ENCODE data around the gene UGT1A8.

The UGT1A8 gene

GRCh38 chr2:233708942-233709341, 91.5 kb downstream of the UGT1A8 start:
- H3K4me3 Mint-ChIP-seq, result no peak overlapping the region
- no peak for DNase-seq
- H3K27me3 Mint-ChIP-seq (ENCODE audit: low read depth, poor library complexity), result peaks cover 7% of the 10 kb centered on the region
- no peak for TF ChIP-seq CTCF (IDR thresholded peaks at IDR 0.05)
- peaks cover 4% of the 10 kb centered on the region for H3K9me3 Mint-ChIP-seq
- H3K36me3 Mint-ChIP-seq (ENCODE audit: low read depth), result no peaks in the 10 kb centered on the region
- H3K4me1 Mint-ChIP-seq, result peaks cover 9% of the 10 kb centered on the region
- H3K27ac Mint-ChIP-seq, result no peak overlapping the region

- no peak overlapping the region for H3K4me3 Mint-ChIP-seq
- peaks cover 9% of the 10 kb centered on the region for H3K4me1 Mint-ChIP-seq
- no peak overlapping the region for H3K27ac Mint-ChIP-seq
- peak; percentile 88 for TF ChIP-seq CTCF (IDR thresholded peaks at IDR 0.05)
- DNase-seq, result peak; percentile 92
- H3K36me3 Mint-ChIP-seq (ENCODE audit: low read depth), result no peaks in the 10 kb centered on the region
- peaks cover 12% of the 10 kb centered on the region for H3K27me3 Mint-ChIP-seq (ENCODE audit: low read depth, poor library complexity)
- no peaks in the 10 kb centered on the region for H3K9me3 Mint-ChIP-seq
Observed at GRCh38 chr2:233711312-233712008, 94.0 kb downstream of the UGT1A8 start.

- H3K4me1 Mint-ChIP-seq, result peaks cover 9% of the 10 kb centered on the region
- H3K9me3 Mint-ChIP-seq, result no peaks in the 10 kb centered on the region
Observed at GRCh38 chr2:233712611-233713261, 95.3 kb downstream of the UGT1A8 start, which contains the start of gene UGT1A5. TSS of gene UGT1A5 (plus strand) at chr2:233712907. CDS start at chr2:233712992, 85 bp downstream.

GRCh38 chr2:233713262-233713615, 95.8 kb downstream of the UGT1A8 start:
- Mint-ChIP-seq H3K27me3 (ENCODE audit: low read depth, poor library complexity) (peaks cover 23% of the 10 kb centered on the region), H3K27ac (no peak overlapping the region), H3K36me3 (ENCODE audit: low read depth) (no peaks in the 10 kb centered on the region), H3K9me3 (no peaks in the 10 kb centered on the region), H3K4me3 (no peak overlapping the region), H3K4me1 (peaks cover 9% of the 10 kb centered on the region)
- no peak for TF ChIP-seq CTCF (IDR thresholded peaks at IDR 0.05)
- DNase-seq, result no peak

More at GRCh38 chr2:233712611-233713261, 95.3 kb downstream of the UGT1A8 start, which contains the start of gene UGT1A5:
- Mint-ChIP-seq H3K27me3 (ENCODE audit: low read depth, poor library complexity) (peaks cover 23% of the 10 kb centered on the region), H3K36me3 (ENCODE audit: low read depth) (no peaks in the 10 kb centered on the region), H3K27ac (no peak within 1 kb of the TSS), H3K4me3 (no peak within 1 kb of the TSS)
- TF ChIP-seq CTCF (IDR thresholded peaks at IDR 0.05), result no peak
- DNase-seq, result no peak

- Mint-ChIP-seq H3K36me3 (ENCODE audit: low read depth) (no peaks in the 10 kb centered on the region), H3K4me1 (peaks cover 9% of the 10 kb centered on the region), H3K27ac (no peak overlapping the region), H3K9me3 (no peaks in the 10 kb centered on the region), H3K27me3 (ENCODE audit: low read depth, poor library complexity) (peaks cover 23% of the 10 kb centered on the region), H3K4me3 (no peak overlapping the region)
- no peak for DNase-seq
- TF ChIP-seq CTCF (IDR thresholded peaks at IDR 0.05), result no peak
Observed at GRCh38 chr2:233714121-233714520, 96.7 kb downstream of the UGT1A8 start.

Data from nephron progenitor cell (in vitro differentiated cells).